ENCODE measurements around the gene SH3D19.

The SH3D19 gene

GRCh38 chr4:151227731-151228130, 97.7 kb downstream of the SH3D19 start:
- no peak for TF ChIP-seq CTCF (IDR thresholded peaks at IDR 0.05; ENCODE audit: low read depth, low read length, missing control alignments)
- no peak overlapping the region for H3K4me3 ChIP-seq (ENCODE audit: low read depth, low read length)
- in situ Hi-C loops (cut with HindIII; ENCODE audit: low sequenced_read_pairs), result no loop called here
- peak; percentile 28 for DNase-seq (ENCODE audit: low read depth)

- no peak for DNase-seq (ENCODE audit: low read depth)
- no peak for TF ChIP-seq CTCF (IDR thresholded peaks at IDR 0.05; ENCODE audit: low read depth, low read length, missing control alignments)
- in situ Hi-C loops (cut with HindIII; ENCODE audit: low sequenced_read_pairs), result no loop called here
- no peak overlapping the region for H3K4me3 ChIP-seq (ENCODE audit: low read depth, low read length)
Observed at GRCh38 chr4:151227172-151227571, 98.2 kb downstream of the SH3D19 start.

GRCh38 chr4:151226004-151226932, 99.1 kb downstream of the SH3D19 start:
- peak overlapping the region; percentile 45 for H3K4me3 ChIP-seq (ENCODE audit: low read depth, low read length)
- in situ Hi-C loops (cut with HindIII; ENCODE audit: low sequenced_read_pairs), result no loop called here
- peak; percentile 76 for DNase-seq (ENCODE audit: low read depth)
- no peak for TF ChIP-seq CTCF (IDR thresholded peaks at IDR 0.05; ENCODE audit: low read depth, low read length, missing control alignments)

- no peak overlapping the region for H3K4me3 ChIP-seq (ENCODE audit: low read depth, low read length)
- no peak for DNase-seq (ENCODE audit: low read depth)
- in situ Hi-C loops (cut with HindIII; ENCODE audit: low sequenced_read_pairs), result no loop called here
- no peak for TF ChIP-seq CTCF (IDR thresholded peaks at IDR 0.05; ENCODE audit: low read depth, low read length, missing control alignments)
Observed at GRCh38 chr4:151223465-151223864, 101.9 kb downstream of the SH3D19 start.

GRCh38 chr4:151219948-151220347, 105.5 kb downstream of the SH3D19 start:
- in situ Hi-C loops (cut with HindIII; ENCODE audit: low sequenced_read_pairs), result no loop called here
- no peak for TF ChIP-seq CTCF (IDR thresholded peaks at IDR 0.05; ENCODE audit: low read depth, low read length, missing control alignments)
- no peak overlapping the region for H3K4me3 ChIP-seq (ENCODE audit: low read depth, low read length)
- no peak for DNase-seq (ENCODE audit: low read depth)

GRCh38 chr4:151219091-151219490, 106.3 kb downstream of the SH3D19 start:
- H3K4me3 ChIP-seq (ENCODE audit: low read depth, low read length), result no peak overlapping the region
- no peak for TF ChIP-seq CTCF (IDR thresholded peaks at IDR 0.05; ENCODE audit: low read depth, low read length, missing control alignments)
- in situ Hi-C loops (cut with HindIII; ENCODE audit: low sequenced_read_pairs), result no loop called here

More at GRCh38 chr4:151219091-151219490, 106.3 kb downstream of the SH3D19 start:
- no peak for DNase-seq (ENCODE audit: low read depth)

Data from astrocyte of the cerebellum (primary cell).